A549 (cell line): ENCODE results near the gene MSI2. TPM values are rescaled to one million over a fixed set of nuclear protein-coding genes. Genes with fewer than 3 reads are reported as not detected.

Experiments
- ATAC-seq, 2 experiments: fragments of 200-7000 bp in 1 of 2; fragments of >200 bp in 1 of 2; cut with Nextera tagmentation in 1 of 2; cut with Tn5 transposase in 1 of 2; 3 replicates each; pipeline versions ENCODE4 v1.8.0 to v1.9.1; 2018 to 2020; ENCODE audit warnings: mild to moderate bottlenecking in 1 of 2, moderate library complexity in 1 of 2
- CTCF ChIA-PET: fragments of 300-600 bp; sonication (Branson Sonifier 250); formaldehyde crosslinking; extraction: SDS; loops from one replicate; lab custom pipeline; 2021; ENCODE audit warnings: antibody characterized with exemption, inconsistent platforms; lab: Yijun Ruan, JAX
- POLR2A ChIA-PET: fragments of 350-600 bp; formaldehyde crosslinking; extraction: SDS; loops from one replicate; lab custom pipeline; 2021; ENCODE audit warnings: antibody characterized with exemption, inconsistent platforms; lab: Yijun Ruan, JAX
- DNase-seq, 2 experiments: peaks; one replicate each; pipeline versions ENCODE4 v3.0.0 to v3.0.0-alpha.2; 2011 to 2016; ENCODE audit warnings: low read depth in 1 of 2, low spot score in 1 of 2
- FAIRE-seq: peaks from 2 replicates; lab custom pipeline; 2011; peaks lifted over from hg19 to GRCh38; lab: Jason Lieb, UNC
- H3K27ac ChIP-seq, 2 experiments: fragments of >200 bp; sonication (Bioruptor Twin); formaldehyde crosslinking; 3 replicates each; pipeline ENCODE4 v1.5.1; 2016 to 2017
- H3K4me1 ChIP-seq: fragments of >200 bp; sonication (Bioruptor Twin); formaldehyde crosslinking; 3 replicates; pipeline ENCODE4 v1.6.1; 2016
- H3K4me2 ChIP-seq: fragments of >200 bp; sonication (Bioruptor Twin); formaldehyde crosslinking; 3 replicates; pipeline ENCODE4 v1.6.1; 2016
- H3K4me3 ChIP-seq: fragments of >200 bp; sonication (Bioruptor Twin); formaldehyde crosslinking; 3 replicates; pipeline ENCODE4 v1.5.1; 2016
- H3K9me3 ChIP-seq: fragments of >200 bp; sonication (Bioruptor Twin); formaldehyde crosslinking; 3 replicates; pipeline ENCODE4 v1.6.1; 2016
- BCL3 ChIP-seq: fragments of >200 bp; sonication (Bioruptor Twin); formaldehyde crosslinking; IDR thresholded peaks from 3 replicates; pipeline ENCODE4 v1.6.1; 2016
- BHLHE40 ChIP-seq: IDR thresholded peaks from 2 replicates; pipeline ENCODE4 v1.6.1; 2012; ENCODE audit warnings: low read depth, low read length, inconsistent platforms
- CEBPB ChIP-seq, 2 experiments: fragments of >200 bp in 1 of 2; sonication (Bioruptor Twin) in 1 of 2; formaldehyde crosslinking in 1 of 2; IDR thresholded peaks; 2 replicates each; pipeline ENCODE4 v1.6.1; 2012 to 2016
- EP300 ChIP-seq, 2 experiments: fragments of >200 bp; sonication (Bioruptor Twin); formaldehyde crosslinking; IDR thresholded peaks; 2 replicates in 1 of 2; 3 replicates in 1 of 2; pipeline ENCODE4 v1.6.1; 2016 to 2017
- FOSB ChIP-seq: fragments of 250-450 bp; sonication (Bioruptor Pico); IDR thresholded peaks from 2 replicates; pipeline ENCODE4 v1.5.0; 2020; ENCODE audit warnings: mild to moderate bottlenecking, moderate library complexity
- FOXS1 ChIP-seq: fragments of 250-450 bp; sonication (Bioruptor Pico); IDR thresholded peaks from 2 replicates; pipeline ENCODE4 v1.5.0; 2020; ENCODE audit warnings: mild to moderate bottlenecking, moderate library complexity
- HES2 ChIP-seq: fragments of >200 bp; sonication (Bioruptor Twin); formaldehyde crosslinking; IDR thresholded peaks from 2 replicates; pipeline ENCODE4 v1.6.1; 2016
- HMGXB4 ChIP-seq: fragments of 250-450 bp; sonication (Bioruptor Pico); IDR thresholded peaks from 2 replicates; pipeline ENCODE4 v1.5.0; 2021; ENCODE audit warnings: mild to moderate bottlenecking, moderate library complexity, borderline replicate concordance
- HOXB13 ChIP-seq: fragments of 250-450 bp; sonication (Bioruptor Pico); IDR thresholded peaks from 2 replicates; pipeline ENCODE4 v1.5.0; 2020; ENCODE audit warnings: low read depth, mild to moderate bottlenecking, moderate library complexity
- MAFK ChIP-seq: fragments of 450-650 bp; IDR thresholded peaks from 2 replicates; pipeline ENCODE4 v1.6.1; 2014; ENCODE audit not compliant: partially characterized antibody
- MYC ChIP-seq: IDR thresholded peaks from 2 replicates; pipeline ENCODE4 v1.6.1; 2012; ENCODE audit warnings: mild to moderate bottlenecking, inconsistent platforms, low read length, improper control_type of control experiment, borderline replicate concordance
- PHF8 ChIP-seq: fragments of 200-600 bp; sonication (generic); IDR thresholded peaks from 2 replicates; pipeline ENCODE4 v1.6.1; 2016; ENCODE audit warnings: low read depth, mild to moderate bottlenecking, antibody characterized with exemption, moderate library complexity, borderline replicate concordance
- POLR2A ChIP-seq: IDR thresholded peaks from 2 replicates; pipeline ENCODE4 v1.6.1; 2012; ENCODE audit warnings: mild to moderate bottlenecking, low read length
- RCOR1 ChIP-seq: fragments of 150-350 bp; IDR thresholded peaks from 2 replicates; pipeline ENCODE4 v1.6.1; 2014; ENCODE audit warnings: antibody characterized with exemption, low read length, low read depth
- SMC3 ChIP-seq: fragments of >200 bp; sonication (Bioruptor Twin); formaldehyde crosslinking; IDR thresholded peaks from 3 replicates; pipeline ENCODE4 v1.6.1; 2018; ENCODE audit warnings: inconsistent platforms
- WGBS: methylation state at CpG from one replicate; pipeline ENCODE4 v1.1.6; 2017; ENCODE audit errors: missing lambda C conversion rate; 5-methylcytosine and 5-hydroxymethylcytosine counted together
- polyA plus RNA-seq, 4 experiments: library from polyadenylated mRNA; depleted of rRNA in 3 of 4; stranded (reverse); fragments of >200 nt; fragmentation: RNase III in 1 of 4; extraction: RNeasy Plus Mini Kit Qiagen cat#74134 plus additional on column Dnase treatment in 1 of 4; gene quantifications; 2 replicates in 3 of 4; 3 replicates in 1 of 4; pipeline ENCODE4 v1.2.3, GENCODE V29; 2011 to 2017
- TF ChIP-seq, protein P1 (sequence below): fragments of 200-600 bp; sonication (generic); IDR thresholded peaks from 2 replicates; pipeline ENCODE4 v1.6.1; 2016; ENCODE audit warnings: antibody characterized with exemption, mild to moderate bottlenecking, moderate library complexity

The MSI2 gene
- polyA plus RNA-seq, 2 of the 4 experiments (the other 2 are of a cell fraction): 43.6 to 44.4 TPM

DNA sequence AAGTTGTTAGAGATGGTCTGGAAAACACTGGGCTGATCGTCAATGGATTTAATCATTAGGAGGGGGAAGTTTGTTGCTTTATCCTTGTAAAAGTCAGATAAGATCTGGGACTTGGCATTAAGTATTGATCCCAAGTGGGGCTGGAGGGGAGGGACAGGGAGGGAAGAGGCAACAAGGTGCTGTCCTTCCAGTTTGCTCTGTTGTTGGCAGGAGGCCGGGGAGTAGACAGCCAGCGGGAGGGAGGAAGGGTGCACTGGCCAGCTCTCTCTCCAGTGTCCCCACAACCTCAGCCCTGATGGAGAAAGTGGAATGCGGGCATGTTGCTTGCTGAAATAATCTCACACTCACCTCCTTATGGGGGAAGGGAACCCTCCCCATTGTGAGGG lies 278.5 kb downstream of the MSI2 start (continued):
- TF ChIP-seq, protein P1, sequence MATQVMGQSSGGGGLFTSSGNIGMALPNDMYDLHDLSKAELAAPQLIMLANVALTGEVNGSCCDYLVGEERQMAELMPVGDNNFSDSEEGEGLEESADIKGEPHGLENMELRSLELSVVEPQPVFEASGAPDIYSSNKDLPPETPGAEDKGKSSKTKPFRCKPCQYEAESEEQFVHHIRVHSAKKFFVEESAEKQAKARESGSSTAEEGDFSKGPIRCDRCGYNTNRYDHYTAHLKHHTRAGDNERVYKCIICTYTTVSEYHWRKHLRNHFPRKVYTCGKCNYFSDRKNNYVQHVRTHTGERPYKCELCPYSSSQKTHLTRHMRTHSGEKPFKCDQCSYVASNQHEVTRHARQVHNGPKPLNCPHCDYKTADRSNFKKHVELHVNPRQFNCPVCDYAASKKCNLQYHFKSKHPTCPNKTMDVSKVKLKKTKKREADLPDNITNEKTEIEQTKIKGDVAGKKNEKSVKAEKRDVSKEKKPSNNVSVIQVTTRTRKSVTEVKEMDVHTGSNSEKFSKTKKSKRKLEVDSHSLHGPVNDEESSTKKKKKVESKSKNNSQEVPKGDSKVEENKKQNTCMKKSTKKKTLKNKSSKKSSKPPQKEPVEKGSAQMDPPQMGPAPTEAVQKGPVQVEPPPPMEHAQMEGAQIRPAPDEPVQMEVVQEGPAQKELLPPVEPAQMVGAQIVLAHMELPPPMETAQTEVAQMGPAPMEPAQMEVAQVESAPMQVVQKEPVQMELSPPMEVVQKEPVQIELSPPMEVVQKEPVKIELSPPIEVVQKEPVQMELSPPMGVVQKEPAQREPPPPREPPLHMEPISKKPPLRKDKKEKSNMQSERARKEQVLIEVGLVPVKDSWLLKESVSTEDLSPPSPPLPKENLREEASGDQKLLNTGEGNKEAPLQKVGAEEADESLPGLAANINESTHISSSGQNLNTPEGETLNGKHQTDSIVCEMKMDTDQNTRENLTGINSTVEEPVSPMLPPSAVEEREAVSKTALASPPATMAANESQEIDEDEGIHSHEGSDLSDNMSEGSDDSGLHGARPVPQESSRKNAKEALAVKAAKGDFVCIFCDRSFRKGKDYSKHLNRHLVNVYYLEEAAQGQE: no peak
- TF ChIP-seq FOSB (CRISPR knock-in tag): no peak
- TF ChIP-seq HOXB13: no peak
- TF ChIP-seq BHLHE40: no peak
- TF ChIP-seq, all 56 proteins: peak for 0

GRCh38 chr17:57535249-57535966 lies 279.1 kb downstream of the MSI2 start:
- peak overlapping the region; percentile 53 for H3K4me2 ChIP-seq
- POLR2A ChIA-PET: no interaction called here
- H3K4me3 ChIP-seq: no peak overlapping the region
- no peak for FAIRE-seq
- DNase-seq: peak in 1 of 2 experiments; percentile 52
- CTCF ChIA-PET: interaction anchor here (0.6 to 1.4 kb wide), 5 partner anchors 18 to 292 kb away, joined by 3 to 4 read pairs (median 3); no protein-coding TSS in a partner anchor
- H3K27ac ChIP-seq: peak overlapping the region; percentile 72 to 78
- TF ChIP-seq CEBPB (IDR thresholded peaks at IDR 0.05): peak; percentile 21 to 51; a peak in 2 of 4 replicates
- no peak for TF ChIP-seq HMGXB4 (CRISPR knock-in tag)
- TF ChIP-seq HES2: no peak
- TF ChIP-seq EP300 (IDR thresholded peaks at IDR 0.05): 0 out of 5 replicates have a peak, but pooled peaks have one; percentile 29 to 48
- TF ChIP-seq PHF8: no peak
- H3K4me1 ChIP-seq: peaks cover 86% of the 10 kb centered on the region
- 40% methylated on average over 6 of the region's 6 CpGs for WGBS
- peak in 1 of 2 experiments; percentile 23; a peak in 3 of 6 replicates for ATAC-seq
- H3K9me3 ChIP-seq: no peaks in the 10 kb centered on the region

GRCh38 chr17:57536289-57536688 lies 280.0 kb downstream of the MSI2 start:
- no peak for DNase-seq
- peaks cover 86% of the 10 kb centered on the region for H3K4me1 ChIP-seq
- 72% methylated on average over 4 of the region's 4 CpGs for WGBS
- no peak for FAIRE-seq
- TF ChIP-seq RCOR1: no peak
- TF ChIP-seq POLR2A: no peak
- no peak for TF ChIP-seq HES2
- no peak for TF ChIP-seq FOXS1 (CRISPR knock-in tag)
- TF ChIP-seq MYC: no peak
- no peak for TF ChIP-seq SMC3
- no peak for TF ChIP-seq CEBPB (IDR thresholded peaks at IDR 0.05)
- no peak for TF ChIP-seq MAFK
- no peak for TF ChIP-seq BCL3
- peak overlapping the region; percentile 53 for H3K4me2 ChIP-seq
- no peaks in the 10 kb centered on the region for H3K9me3 ChIP-seq
- H3K4me3 ChIP-seq: no peak overlapping the region
- ChIA-PET POLR2A (no interaction called here), CTCF (interaction anchor here (0.6 to 6.2 kb wide), 3 partner anchors 62 to 75 kb away, joined by 3 to 24 read pairs (median 4); no protein-coding TSS in a partner anchor)
- ATAC-seq: no peak
- peak overlapping the region; percentile 71 to 72 for H3K27ac ChIP-seq
